Measurements from ENCODE around the gene SIAE. TPM values are rescaled to one million over a fixed set of nuclear protein-coding genes. Genes with fewer than 3 reads are reported as not detected.

The SIAE gene
- polyA plus RNA-seq, 3 donors, result 27.0 to 33.5 (median 31.9) TPM

GRCh38 chr11:124602193-124602592 lies 71.3 kb downstream of the SIAE start:
- DNase-seq (ENCODE audit: extremely low read depth in 1 of 11, low read depth in 9 of 11, low spot score in 4 of 11), result no peak

GRCh38 chr11:124600621-124601320 lies 72.8 kb downstream of the SIAE start:
- DNase-seq (ENCODE audit: extremely low read depth in 1 of 11, low read depth in 9 of 11, low spot score in 4 of 11), result no peak

- no peak for DNase-seq (ENCODE audit: extremely low read depth in 1 of 11, low read depth in 9 of 11, low spot score in 4 of 11)
Measured at GRCh38 chr11:124597626-124598025, 75.9 kb downstream of the SIAE start.

GRCh38 chr11:124595302-124595701 lies 78.2 kb downstream of the SIAE start:
- no peak for DNase-seq (ENCODE audit: extremely low read depth in 1 of 11, low read depth in 9 of 11, low spot score in 4 of 11)

GRCh38 chr11:124592627-124593026 lies 80.9 kb downstream of the SIAE start:
- no peak for DNase-seq (ENCODE audit: extremely low read depth in 1 of 11, low read depth in 9 of 11, low spot score in 4 of 11)

GRCh38 chr11:124591430-124591829 lies 82.1 kb downstream of the SIAE start:
- no peak for DNase-seq (ENCODE audit: extremely low read depth in 1 of 11, low read depth in 9 of 11, low spot score in 4 of 11)

GRCh38 chr11:124586238-124586860 lies 87.2 kb downstream of the SIAE start:
- DNase-seq (ENCODE audit: extremely low read depth in 1 of 11, low read depth in 9 of 11, low spot score in 4 of 11), result peak; percentile 28 to 60 (median 33)

GRCh38 chr11:124584681-124585372 lies 88.7 kb downstream of the SIAE start:
- no peak for DNase-seq (ENCODE audit: extremely low read depth in 1 of 11, low read depth in 9 of 11, low spot score in 4 of 11)

GRCh38 chr11:124583781-124584180 lies 89.8 kb downstream of the SIAE start:
- no peak for DNase-seq (ENCODE audit: extremely low read depth in 1 of 11, low read depth in 9 of 11, low spot score in 4 of 11)

Other genes starting within 250 kb of the SIAE start
- gene OR8B4, start 248.9 kb downstream of the SIAE start, polyA plus RNA-seq (ENCODE audit: insufficient read length in 3 of 3), result not detected
- under 1 TPM in 1 of 3 donors, not detected in 2; 0.03 TPM for gene OR8B8, start 228.0 kb downstream of the SIAE start, polyA plus RNA-seq (ENCODE audit: insufficient read length in 3 of 3)
- gene OR8B12, start 130.1 kb downstream of the SIAE start, polyA plus RNA-seq (ENCODE audit: insufficient read length in 3 of 3), result not detected
- gene OR8A1, start 103.7 kb downstream of the SIAE start, polyA plus RNA-seq (ENCODE audit: insufficient read length in 3 of 3), result under 1 TPM in 1 of 3 donors, not detected in 2; 0.03 TPM
- gene PANX3, start 62.3 kb downstream of the SIAE start, polyA plus RNA-seq (ENCODE audit: insufficient read length in 3 of 3), result not detected
- 10 to 100 TPM; 25.9 to 41.5 (median 30.3) TPM for gene TBRG1, start 50.9 kb downstream of the SIAE start, polyA plus RNA-seq (ENCODE audit: insufficient read length in 3 of 3)
- 10 to 100 TPM; 20.1 to 28.4 (median 21.8) TPM for gene SPA17, start 165 bp upstream of the SIAE start, polyA plus RNA-seq (ENCODE audit: insufficient read length in 3 of 3)
- 10 to 100 TPM; 14.3 to 26.3 (median 18.8) TPM for gene NRGN, start 66.2 kb upstream of the SIAE start, polyA plus RNA-seq (ENCODE audit: insufficient read length in 3 of 3)
- 1 to 10 TPM; 4.9 to 7.1 (median 5.9) TPM for gene VSIG2, start 78.5 kb upstream of the SIAE start, polyA plus RNA-seq (ENCODE audit: insufficient read length in 3 of 3)
- 10 to 100 TPM; 56.1 to 72.4 (median 68.1) TPM for gene ESAM, start 88.6 kb upstream of the SIAE start, polyA plus RNA-seq (ENCODE audit: insufficient read length in 3 of 3)
- 10 to 100 TPM; 26.5 to 42.6 (median 30.0) TPM for gene MSANTD2, start 126.7 kb upstream of the SIAE start, polyA plus RNA-seq (ENCODE audit: insufficient read length in 3 of 3)
- gene ROBO3, start 191.7 kb upstream of the SIAE start, polyA plus RNA-seq (ENCODE audit: insufficient read length in 3 of 3), result 10 to 100 TPM; 18.6 to 34.6 (median 22.7) TPM
- gene ROBO4, start 224.1 kb upstream of the SIAE start, polyA plus RNA-seq (ENCODE audit: insufficient read length in 3 of 3), result 10 to 100 TPM; 16.2 to 21.6 (median 20.0) TPM
- 1 to 10 TPM in 2 of 3 donors, under 1 TPM in 1; 0.91 to 1.9 (median 1.1) TPM for gene HEPN1, start 245.5 kb upstream of the SIAE start, polyA plus RNA-seq (ENCODE audit: insufficient read length in 3 of 3)

Measured in renal cortex interstitium (tissue), 11 donors.